ENCODE results near the gene ABCA13.

ABCA13 gene

DNA sequence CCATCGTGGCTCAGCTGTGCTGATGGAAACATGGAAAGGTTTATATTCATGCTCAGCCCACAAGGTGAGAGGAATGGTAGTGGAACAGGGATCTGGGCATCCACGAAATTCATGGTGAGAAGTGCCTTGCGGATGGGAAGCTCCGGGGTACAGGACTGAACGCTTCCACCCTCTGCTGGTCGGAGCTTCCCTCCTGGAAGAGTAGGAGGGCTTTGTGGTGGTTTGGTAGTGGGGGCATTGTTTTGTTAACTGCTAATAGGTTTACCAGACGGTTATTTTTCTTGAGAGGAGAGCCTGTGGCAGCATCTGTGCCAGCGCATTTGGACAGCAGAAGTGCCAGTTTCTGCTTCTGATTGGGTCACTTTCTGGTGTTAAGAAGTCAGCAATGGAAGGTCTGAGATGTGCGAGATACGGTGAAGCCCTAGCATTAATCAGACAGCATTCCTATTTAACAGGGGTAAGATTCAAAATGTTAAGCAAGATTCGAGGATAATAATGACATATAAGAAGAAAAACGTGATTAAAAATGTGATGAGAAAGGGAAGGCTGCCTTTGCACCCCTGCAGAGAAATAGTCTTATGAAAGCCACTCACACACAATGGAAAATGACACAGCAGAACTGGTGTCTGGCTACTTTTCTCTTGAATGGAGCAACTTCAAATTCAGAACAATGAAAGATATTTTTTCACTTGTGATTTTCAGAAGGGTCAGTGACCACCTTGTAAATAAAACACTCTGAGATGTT, 17.7 kb downstream of the ABCA13 start:
- TF ChIP-seq POLR2AphosphoS5 (IDR thresholded peaks at IDR 0.05; ENCODE audit: low read depth, low read length) (no peak), SIN3A (IDR thresholded peaks at IDR 0.05; ENCODE audit: borderline replicate concordance, insufficient read depth, low read length) (no peak), TAF1 (IDR thresholded peaks at IDR 0.05; ENCODE audit: borderline replicate concordance, insufficient read depth, low read length) (no peak), FOXP2 (optimal IDR thresholded peaks at IDR 0.05; ENCODE audit: borderline replicate concordance, extremely low read depth, extremely low read length, insufficient read depth) (no peak)
- TF ChIP-seq, protein P1, sequence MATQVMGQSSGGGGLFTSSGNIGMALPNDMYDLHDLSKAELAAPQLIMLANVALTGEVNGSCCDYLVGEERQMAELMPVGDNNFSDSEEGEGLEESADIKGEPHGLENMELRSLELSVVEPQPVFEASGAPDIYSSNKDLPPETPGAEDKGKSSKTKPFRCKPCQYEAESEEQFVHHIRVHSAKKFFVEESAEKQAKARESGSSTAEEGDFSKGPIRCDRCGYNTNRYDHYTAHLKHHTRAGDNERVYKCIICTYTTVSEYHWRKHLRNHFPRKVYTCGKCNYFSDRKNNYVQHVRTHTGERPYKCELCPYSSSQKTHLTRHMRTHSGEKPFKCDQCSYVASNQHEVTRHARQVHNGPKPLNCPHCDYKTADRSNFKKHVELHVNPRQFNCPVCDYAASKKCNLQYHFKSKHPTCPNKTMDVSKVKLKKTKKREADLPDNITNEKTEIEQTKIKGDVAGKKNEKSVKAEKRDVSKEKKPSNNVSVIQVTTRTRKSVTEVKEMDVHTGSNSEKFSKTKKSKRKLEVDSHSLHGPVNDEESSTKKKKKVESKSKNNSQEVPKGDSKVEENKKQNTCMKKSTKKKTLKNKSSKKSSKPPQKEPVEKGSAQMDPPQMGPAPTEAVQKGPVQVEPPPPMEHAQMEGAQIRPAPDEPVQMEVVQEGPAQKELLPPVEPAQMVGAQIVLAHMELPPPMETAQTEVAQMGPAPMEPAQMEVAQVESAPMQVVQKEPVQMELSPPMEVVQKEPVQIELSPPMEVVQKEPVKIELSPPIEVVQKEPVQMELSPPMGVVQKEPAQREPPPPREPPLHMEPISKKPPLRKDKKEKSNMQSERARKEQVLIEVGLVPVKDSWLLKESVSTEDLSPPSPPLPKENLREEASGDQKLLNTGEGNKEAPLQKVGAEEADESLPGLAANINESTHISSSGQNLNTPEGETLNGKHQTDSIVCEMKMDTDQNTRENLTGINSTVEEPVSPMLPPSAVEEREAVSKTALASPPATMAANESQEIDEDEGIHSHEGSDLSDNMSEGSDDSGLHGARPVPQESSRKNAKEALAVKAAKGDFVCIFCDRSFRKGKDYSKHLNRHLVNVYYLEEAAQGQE (IDR thresholded peaks at IDR 0.05; ENCODE audit: insufficient read depth in 1 of 2, low read depth in 2 of 2, low read length in 2 of 2) = no peak

DNA sequence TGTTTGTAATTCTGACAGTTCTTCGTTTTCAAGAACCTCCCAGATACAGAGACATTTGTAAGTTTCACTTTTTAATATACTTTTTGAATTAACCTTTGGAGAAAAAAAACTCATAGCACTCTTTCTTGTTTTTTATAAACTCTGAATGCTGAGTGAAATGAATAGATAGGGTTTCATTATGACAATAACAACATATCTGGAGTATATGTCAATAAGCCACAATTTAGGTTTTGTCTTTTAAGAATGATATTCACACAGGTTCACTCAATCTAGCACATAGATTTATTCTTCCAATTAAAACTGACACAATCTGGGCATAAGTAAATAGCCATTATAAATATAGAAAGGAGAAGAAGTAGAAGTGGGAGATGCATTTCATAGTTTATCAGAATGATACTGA, 21.7 kb downstream of the ABCA13 start:
- TF ChIP-seq POLR2AphosphoS5 (IDR thresholded peaks at IDR 0.05; ENCODE audit: low read depth, low read length) (no peak), SIN3A (IDR thresholded peaks at IDR 0.05; ENCODE audit: borderline replicate concordance, insufficient read depth, low read length) (no peak), FOXP2 (optimal IDR thresholded peaks at IDR 0.05; ENCODE audit: borderline replicate concordance, extremely low read depth, extremely low read length, insufficient read depth) (no peak)
- TF ChIP-seq, protein P1 (IDR thresholded peaks at IDR 0.05; ENCODE audit: insufficient read depth in 1 of 2, low read depth in 2 of 2, low read length in 2 of 2) = no peak

DNA sequence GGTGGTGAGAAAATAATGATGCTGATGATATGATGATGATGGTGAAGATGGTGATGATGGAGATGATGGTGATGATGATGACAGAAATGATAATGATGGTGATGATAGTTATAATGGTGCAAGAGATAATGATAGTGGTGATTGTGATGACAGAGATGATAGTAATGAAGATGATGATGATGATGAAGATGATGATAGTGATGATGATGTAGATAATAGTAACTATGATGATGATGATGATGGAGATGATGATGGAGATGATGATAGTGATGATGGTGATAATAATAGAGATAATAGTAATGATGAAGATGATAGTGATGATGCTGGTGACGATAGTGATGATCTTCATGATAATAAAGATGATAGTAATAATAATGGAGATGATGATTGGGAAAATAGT, 22.2 kb downstream of the ABCA13 start:
- no peak for TF ChIP-seq TAF1 (IDR thresholded peaks at IDR 0.05; ENCODE audit: borderline replicate concordance, insufficient read depth, low read length)
- TF ChIP-seq, protein P1 (IDR thresholded peaks at IDR 0.05; ENCODE audit: insufficient read depth in 1 of 2, low read depth in 2 of 2, low read length in 2 of 2) = no peak
- TF ChIP-seq SIN3A (IDR thresholded peaks at IDR 0.05; ENCODE audit: borderline replicate concordance, insufficient read depth, low read length) = no peak

DNA sequence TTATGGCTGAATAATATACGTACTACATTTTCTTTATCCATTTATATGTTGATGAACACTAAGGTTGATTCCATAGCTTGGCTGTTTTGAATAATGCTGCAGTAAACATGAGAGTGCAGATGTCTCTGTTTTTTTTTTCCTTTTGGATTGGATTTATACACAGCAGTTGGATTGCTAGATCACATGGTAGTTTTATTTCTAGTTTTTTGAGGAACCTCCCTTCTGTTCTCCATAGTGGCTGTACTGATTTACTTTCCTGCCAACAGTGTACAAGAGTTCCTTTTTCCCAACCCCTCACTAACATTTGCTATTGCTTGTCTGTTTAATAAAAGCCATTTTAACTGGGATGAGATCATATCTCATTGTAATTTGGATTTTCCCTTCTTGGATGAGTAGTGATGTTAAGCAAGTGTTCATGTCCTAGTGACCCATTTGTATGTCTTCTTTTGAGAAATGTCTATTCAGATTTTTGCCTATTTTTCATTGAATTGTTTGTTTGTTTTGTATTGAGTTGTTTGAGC, 36.0 kb downstream of the ABCA13 start:
- TF ChIP-seq, protein P1 (IDR thresholded peaks at IDR 0.05; ENCODE audit: insufficient read depth in 1 of 2, low read depth in 2 of 2, low read length in 2 of 2) = no peak
- TF ChIP-seq SIN3A (IDR thresholded peaks at IDR 0.05; ENCODE audit: borderline replicate concordance, insufficient read depth, low read length) (no peak), FOXP2 (optimal IDR thresholded peaks at IDR 0.05; ENCODE audit: borderline replicate concordance, extremely low read depth, extremely low read length, insufficient read depth) (no peak), TAF1 (IDR thresholded peaks at IDR 0.05; ENCODE audit: borderline replicate concordance, insufficient read depth, low read length) (no peak), POLR2AphosphoS5 (IDR thresholded peaks at IDR 0.05; ENCODE audit: low read depth, low read length) (no peak)
